Effector CD4-positive, alpha-beta T cell (primary cell): ENCODE results near the gene GPR55.

Experiments used
- DNase-seq: peaks from one replicate; pipeline ENCODE4 v3.0.0-alpha.2; 2020

The GPR55 gene

DNA sequence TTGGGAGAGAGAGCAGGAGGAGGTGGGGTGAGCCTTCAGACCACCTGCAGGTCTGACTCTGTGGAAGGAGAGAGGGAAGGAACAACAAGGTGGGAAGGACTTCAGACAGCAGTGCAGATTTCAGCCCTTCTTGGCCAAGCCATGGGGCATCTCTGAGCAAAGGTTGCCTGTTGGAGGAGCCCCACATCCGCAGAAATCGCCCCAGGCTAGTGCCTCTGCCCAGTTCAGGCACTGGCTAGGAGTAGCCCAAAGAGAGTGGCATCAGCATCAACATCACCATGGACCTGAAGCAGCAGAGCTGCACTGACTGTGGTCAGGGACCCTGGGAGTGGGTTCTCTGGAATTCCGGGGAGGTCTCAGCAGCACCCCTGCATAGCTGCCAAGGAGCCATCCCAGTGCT, 10.2 kb downstream of the GPR55 start:
- no peak for DNase-seq

DNA sequence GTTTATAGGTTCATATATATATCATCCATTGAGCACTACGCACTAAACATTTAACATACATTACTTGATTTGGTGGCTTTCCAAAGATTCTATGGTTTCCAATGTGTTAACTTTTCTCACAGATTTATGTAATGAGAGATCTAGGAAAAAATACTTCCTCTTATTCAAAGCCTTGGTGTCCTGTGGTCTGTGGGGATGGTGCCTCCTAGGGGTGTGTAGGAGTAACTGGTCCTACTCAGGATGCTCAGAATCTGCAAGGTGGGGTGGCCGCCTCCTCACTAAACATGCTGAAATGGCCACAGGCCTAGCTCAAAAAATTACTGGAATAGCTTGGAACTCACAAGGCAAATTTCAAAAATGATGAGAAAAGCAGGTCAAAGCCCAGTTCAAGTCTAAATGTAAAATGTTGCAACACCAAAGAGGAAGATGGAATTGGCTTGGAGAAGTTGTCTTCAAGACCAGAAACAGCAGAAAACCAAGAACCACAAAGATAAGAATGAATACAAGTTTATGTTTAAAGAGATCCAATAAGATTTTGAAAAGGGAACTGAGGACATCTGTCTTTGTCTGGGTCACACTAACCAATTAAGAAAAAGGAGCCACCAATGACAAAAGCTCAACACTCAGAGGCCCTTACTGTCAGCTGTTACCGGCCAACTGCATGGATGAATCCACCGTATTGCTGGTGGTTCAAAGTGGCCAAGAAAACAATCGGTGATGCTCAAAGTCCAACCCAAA, 11.5 kb downstream of the GPR55 start:
- DNase-seq, result no peak

DNA sequence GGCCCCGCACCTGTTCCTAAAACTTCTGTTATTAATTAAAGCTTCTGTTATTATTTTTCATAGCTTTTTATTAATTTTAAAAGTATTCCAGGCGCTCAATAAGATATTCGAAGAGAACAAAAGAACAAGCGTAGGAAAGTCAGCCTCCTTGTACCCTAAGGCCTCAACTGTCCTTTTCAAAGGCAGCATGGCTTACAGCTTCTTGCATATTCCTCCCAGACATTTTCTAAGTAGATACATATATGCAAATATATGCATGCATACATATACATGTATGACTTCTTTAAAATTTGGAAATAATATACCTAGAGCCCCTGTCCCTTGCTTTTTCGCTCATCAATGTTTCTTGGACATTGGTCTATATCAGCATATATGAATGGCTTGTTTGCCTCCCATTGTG, 12.3 kb downstream of the GPR55 start:
- no peak for DNase-seq

DNA sequence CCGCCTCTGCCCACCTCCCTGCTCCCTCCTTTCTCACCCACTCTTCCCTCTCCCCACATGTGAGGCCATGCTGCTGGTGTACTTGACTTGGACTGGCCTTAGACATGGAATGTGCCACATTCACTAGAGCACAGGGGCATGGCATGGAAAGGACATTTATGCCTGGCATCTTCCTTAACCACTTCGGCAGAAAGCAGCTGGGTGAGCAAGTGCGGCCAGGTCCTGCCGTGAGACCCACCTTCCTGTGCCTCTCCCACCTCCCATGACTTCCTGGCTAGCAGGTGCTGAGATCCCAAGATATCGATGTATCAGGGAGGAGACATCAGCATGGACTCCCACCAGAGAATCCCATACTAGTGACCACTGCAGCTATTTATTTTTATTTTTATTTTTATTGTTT, 13.0 kb downstream of the GPR55 start:
- no peak for DNase-seq

DNA sequence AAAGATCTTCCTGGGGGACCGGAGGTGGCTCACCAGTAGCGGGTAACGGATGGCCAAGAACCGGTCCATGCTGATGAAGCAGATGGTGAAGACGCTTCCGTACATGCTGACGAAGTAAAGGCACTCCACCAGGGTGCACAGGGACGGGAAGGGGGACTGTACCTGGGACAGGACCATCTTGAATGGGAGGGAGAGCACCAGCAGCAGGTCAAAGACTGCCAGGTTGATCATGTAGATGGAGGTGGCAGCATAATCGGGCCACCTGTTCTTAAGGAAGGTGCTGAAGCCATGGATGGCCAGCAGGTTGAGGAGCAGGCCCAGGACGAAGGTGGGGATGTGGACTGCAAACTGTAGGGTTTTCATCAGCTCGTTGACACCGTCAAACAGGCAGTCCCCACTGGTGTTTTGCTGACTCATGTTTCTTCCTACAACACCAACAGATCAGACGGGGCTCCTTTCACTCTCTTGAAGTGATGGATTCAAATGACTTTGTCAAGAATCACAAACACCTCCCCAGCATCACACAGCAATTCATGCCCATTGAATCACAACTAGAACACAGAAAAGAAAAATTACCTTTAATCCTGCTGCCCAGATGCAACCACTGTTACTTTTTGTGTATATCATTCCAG, 14.4 kb downstream of the GPR55 start:
- DNase-seq, result no peak

DNA sequence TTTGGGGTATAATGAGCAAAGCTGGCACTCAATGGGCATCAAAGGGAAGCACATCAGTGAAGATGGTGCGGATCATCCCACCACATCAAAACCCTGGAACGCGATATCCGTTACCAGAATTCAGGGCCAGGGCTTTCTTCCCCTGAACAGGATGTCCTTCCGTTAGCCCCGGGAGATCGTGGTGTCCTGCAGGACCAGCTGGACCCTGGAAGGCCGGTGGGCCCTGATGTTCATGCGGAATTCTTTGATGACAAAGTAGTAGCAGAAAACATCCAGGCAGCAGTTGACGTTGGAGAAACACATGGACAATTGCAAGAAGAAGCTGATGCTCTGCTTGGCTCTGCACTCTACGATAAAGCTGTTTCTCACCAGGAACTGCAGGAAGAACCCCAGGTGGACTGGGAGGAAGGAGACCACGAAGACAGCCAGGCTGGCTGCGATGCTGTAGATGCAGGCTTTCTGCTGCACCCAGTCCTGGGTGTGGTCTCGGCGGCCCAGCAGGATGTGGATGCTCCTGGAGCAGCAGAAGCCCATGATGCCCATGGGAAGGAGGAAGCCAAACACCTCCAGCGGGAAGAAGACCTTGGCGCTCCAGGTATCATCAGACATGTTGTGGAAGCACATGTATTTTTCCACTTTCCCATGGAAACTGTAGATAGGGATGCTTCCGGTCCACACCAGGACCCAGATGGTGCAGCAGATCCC, 15.0 kb downstream of the GPR55 start:
- DNase-seq, result no peak

DNA sequence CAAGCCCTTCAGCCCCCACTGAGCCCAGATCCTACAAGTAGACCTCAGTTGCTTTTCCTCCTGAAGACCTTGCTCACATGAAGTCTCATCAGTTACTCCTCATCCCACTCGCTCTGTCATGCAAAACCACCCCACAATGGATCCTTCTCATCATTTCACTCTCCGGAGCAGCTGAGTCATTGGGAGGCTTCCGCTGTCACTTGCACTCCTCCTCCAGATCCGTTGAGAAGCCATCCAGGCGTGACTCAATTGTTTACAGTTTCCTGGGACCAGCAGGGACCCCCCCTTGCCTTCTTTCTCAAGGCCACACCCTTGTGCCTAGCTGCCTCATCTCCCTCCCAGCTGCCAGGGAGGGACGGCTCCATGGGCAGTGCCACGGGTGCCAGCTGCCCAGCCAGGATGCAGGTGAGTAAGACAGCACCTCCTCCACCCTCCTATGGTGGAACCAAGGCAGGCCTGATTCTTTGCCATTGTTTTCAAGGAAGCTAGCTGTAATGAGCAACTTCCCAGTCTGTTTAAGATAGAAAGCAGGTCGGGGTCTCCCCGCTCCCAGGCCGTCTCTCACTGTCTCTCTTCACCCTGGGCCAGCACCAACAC, 16.3 kb downstream of the GPR55 start:
- DNase-seq, result no peak

DNA sequence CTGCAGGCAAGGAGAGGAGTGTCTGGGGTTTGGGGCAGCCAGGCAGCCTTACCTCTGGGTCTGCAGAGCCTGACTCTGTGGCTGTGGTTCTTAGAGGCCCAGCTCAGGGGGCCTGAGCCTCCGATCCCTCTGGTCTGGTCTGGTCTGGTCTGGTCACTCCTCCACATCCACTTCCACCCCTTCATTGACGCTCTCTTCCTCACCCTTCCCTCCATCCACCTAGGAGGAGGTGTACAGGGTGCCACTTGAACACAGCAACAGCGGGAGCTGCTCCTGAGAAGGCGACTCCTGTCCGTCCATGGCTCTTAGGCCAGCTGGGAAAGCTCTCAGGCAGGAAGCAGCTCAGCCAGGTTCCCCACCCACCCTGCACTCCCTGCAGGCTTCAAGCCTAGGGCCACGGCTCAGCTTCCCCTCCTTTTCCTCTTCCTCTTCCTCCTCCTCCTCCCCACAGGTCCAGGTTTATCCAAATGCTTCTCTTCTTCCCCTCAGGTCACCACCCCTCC, 16.9 kb downstream of the GPR55 start:
- no peak for DNase-seq

DNA sequence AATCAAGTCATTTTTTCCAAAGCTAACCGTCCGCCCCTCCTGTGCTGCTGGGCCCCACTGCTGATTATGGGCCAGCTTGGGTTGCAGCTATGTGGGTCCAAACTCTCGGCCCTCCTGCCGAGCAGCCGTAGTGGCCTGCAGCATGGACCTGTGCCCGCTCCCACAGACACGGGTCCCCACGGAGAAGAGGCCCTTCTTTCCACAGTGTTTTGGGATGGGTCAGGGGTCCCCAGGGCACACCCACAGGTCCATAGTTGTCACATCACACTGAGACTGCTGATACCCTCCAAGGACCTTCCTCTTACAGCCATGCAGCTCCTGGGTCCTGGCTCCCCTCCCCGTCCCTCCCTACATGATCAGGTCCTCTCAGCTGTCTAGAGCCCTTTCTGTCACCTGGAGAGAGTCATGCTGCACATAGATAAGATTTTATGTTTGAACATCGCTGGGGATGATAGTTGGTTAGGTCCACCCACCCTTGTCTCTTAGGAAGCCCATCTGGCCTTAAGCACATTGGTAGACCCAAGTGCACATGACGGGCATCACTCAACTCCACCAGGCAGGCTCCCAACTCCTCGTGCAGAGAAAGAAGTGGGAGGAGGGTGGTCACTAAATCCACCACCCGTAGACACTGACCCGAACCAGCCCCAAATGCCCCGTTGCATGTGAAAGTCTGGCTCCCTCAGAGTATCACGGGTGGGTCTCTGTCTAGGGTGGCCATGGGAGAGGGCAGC, 17.5 kb downstream of the GPR55 start:
- no peak for DNase-seq

DNA sequence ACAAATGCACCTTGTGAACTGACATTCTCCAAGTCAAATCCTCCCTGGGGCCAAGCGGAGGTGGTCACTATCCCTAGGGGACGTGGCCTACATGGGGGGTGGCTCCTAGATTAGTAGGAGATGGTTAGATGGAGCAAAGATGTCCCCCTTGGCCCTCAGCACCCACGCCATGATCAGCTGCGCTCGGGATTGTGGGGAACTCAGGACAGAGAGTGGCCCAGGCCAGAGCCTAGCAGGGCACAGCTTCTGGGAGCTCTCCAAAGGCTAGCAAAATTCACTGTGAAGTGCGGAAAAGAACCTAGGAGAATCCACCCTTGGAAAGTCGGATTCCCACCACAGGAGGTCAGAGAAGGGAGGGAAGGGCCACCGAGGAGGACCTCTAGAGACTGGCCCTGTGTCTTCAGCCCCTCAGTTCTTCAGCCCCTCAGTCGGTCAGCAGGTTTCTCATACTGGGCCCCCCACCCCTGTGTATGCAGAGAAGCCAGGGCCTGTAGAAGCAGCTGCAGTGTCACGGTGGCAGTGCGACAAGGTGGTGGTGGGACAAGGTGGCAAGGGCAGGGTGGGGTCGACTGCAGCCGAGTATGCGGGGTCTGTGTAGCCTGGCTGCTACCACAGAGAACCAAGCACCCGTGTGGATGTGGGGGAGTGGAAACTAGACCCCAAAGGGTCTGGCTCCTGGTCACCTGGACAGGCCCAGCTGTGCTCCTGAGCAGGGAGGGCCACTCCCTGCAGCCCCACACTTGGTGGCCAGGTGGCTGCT, 18.4 kb downstream of the GPR55 start:
- DNase-seq, result no peak

DNA sequence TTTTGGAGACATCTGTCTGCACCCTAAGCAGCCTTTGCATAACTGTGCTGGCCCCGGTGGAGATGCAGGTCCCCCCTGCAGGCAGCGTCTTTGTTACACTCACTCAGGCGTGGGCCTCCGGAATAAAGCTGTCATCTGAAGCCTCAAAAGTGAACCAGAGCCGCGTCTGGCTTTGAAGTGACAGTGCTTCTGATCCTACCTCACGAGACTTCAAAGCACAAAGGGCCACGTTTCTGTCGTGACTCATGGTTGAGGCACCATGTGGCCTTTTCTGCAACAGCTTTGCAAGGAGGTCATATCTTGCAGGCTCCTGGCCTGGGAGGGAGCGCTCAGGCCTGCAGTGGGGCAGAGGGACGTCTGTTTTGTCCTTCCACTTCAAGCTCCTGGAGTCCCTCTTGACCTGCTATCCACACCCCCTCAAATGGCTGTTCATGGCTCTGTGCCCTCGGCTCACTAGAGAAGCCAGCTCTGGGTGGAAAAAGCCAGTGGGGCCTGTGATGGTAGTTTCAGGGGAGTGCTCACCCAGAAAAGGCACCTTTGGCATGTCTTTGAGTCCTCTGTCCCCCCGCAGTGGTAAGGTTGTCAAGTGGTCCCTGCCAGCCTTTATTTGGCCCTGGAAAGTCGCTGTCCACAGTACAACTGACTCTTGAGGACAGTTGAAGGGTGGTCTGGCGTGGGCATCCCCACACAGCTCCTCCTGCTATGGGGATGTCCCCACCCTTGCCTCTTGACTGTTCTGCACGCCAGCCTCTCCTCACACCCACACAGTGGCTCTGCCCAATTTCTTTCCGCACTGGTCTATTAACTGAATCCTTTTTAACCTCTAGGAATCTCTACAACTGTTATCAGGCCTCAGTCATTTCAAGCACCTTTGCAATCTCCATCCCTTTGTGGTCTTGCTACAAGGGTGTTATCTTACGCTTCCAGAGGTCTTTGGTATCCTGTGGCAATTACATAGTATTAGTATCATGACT, 19.3 kb downstream of the GPR55 start:
- DNase-seq, result peak; percentile 64

DNA sequence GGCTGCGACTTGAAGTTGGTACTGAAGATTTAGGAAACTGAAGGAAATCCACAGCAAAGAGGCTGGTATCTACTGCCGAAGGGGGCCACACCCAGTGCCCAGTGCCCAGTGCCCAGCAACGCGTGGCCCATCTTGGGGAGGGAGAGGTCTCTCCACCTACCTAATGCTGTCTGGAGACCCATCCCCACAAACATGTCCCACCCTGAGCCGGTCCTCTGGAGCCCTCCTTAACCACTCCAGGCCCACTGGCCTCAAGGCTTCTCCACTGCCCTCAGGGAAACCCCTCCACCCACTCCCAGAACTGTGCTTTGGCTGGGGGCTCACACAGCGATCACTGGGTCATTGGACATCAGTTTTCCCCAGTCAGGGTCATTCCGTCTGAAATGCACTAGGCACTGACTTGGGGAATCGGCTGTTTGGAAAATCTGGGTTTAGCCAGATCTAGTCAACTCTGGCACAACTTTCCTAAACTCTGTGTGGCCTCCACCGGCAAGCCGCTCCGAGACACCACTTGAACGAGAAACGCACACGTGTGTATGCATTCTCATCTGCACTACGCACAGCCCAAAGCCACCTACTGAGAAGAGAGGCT, 20.1 kb downstream of the GPR55 start:
- no peak for DNase-seq

DNA sequence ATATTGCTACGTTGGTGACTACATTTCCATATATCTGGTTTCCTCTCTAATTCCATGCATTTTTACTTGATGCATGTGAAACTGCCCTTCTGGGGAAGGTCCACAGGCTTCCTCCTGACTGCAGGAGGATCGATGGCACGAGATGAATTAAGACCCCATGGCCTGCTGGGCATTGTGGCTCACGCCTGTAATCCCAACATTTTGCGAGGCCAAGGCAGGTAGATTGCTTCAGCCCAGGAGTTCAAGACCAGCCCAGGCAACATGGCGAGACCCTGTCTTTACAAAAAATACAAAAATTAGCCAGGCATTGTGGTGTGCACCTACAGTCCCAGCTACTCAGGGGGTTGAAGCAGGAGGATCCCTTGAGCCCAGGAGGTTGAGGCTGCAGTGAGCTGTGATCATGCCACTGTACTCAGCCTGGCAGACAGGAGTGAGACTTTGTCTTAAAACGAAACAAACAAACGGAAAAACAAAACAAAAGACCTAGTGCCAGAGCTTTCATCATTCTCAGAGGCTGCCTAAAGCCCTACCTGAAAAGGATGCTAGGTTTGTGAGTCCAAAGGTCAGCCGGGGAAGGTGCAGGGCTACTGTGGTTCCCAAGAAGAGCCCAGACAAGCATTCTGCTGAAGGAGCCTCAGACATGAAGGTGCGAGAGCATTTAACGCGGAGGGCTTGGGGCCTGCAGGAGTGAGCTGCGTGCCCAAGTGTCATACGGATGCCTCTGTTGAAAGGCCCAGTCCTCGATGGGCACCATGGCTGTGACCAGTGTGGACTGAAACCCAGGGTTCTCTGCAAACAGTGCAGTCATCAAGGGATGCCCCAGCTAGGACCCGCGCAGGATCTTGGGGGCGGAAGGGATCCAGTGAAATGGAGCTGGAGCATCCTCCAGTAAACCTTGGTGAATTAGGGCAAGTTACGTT, 21.6 kb downstream of the GPR55 start:
- no peak for DNase-seq

DNA sequence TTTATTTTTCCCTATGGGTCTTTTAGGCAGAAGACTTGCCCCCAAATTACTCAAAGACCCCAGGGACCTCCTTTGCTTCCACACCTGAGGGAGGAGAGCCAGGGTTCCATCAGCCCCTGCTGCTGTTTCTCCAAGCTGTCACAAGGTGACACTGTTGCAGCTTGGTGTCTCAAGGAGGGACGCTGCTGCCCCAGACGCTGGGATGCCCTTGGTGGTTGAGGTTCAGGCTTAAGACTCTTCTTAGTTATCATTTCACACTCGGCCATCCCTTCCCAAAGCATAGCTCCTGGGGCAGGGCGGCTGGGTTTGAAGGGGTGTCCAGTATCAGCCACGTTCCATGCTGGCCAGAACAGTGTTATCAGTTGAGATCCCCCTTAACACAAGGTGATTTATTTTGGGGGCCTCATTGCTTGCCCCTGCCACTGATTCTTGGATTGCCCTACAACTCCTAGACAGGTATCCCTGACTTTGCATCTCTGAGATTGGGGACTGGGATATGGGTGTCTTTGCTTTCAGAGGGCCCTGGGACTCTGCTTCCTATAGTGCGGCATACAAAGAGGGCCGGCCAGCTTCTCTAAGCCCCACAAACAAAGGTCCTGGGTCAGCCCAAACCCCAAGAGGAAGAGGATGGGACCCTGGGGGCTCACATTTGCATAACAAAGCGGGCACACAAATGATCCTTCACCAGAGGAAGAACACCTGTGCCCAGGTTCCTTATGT, 22.7 kb downstream of the GPR55 start:
- peak; percentile 41 for DNase-seq

DNA sequence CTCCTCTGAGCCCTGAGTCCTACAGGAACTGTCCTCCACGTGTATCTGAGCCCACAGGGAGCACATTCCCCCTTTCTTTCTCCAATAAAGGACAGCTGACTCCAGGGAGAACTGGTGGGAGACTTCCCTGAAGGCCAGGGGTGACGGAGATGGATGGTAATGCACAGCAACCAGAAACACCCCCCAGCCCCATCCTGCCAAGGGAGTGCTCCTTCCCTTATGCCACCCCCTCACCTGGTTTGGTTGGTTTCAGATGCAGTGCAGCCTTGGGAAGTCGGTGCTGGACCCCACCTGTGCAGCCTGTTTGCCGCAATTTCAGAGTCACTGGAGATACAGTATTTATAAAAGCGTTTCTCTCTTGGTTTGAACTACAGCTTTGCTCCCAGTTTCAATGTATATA, 24.0 kb downstream of the GPR55 start:
- DNase-seq, result no peak

DNA sequence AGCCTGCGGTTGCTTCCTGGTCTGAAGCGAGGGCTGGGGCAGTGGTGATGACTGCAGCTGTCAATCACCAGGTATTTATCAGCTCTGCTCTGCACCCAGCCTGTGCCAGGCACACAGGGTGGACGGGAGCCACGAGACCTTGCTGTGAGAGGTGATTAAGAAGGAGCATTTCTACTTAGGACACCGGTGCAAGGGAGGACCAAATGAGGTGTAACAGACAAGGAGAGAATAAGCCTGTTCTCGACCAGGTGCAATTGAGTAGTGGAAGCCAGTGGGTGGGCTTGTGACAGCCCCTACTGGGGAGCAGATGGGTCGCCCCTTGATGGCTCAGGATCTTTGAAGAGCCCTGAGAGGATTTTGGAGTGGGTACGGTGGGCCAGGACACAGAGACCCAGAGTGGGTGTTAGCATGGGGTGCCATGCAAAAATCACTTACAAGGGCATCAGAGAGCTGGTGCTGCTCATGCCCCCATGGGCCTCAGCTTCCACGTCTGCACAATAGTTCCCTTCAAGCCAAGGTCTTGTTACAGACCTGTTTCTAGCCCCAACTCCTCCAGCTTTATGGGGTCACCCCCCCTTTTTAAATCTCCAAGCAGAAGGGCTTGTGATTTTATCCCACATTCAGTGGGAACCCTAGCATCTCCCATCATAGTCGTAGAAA, 24.6 kb downstream of the GPR55 start:
- DNase-seq, result no peak

DNA sequence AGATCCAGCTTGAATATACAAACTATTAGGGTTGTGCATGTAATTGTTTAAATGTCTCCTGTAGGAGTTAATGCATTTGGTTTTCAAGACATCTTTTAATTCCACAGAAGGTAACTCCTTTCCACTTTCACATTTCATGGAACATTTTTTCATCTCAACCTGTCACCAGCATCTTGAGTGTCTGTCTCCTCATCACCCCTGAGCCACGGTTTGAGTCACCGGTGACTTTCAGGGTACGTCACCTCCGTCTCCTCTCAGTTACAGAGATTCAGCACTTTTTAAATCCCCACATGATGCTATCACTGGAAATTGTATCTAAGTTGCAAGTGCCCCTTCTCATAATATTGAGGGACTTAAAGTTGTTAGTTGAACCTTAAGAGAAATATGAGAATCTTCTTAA, 25.3 kb downstream of the GPR55 start:
- no peak for DNase-seq

DNA sequence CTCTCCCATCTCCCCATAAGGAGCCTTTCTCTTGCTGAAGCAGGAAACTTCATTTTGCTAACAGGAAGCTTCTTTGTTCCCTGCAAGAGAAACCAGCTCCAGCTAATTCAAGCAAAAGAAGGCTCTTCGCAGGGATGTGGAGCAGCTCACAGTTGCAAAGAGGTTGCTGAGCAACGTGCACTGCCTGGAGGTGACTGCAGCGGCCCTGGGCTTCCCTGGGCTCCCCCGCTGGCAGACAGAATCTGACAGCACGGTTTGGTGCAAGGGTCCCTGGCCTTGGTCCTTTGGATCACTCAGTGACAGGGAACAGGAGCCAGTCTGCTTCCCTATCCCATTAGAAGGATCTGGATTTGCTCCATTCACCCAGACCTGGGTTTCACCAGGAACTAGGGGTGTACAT, 25.8 kb downstream of the GPR55 start:
- DNase-seq, result no peak
